ENCODE results near the gene GALNT18.

- TF ChIP-seq RARB (CRISPR knock-in tag; IDR thresholded peaks at IDR 0.05) = no peak
- no peak for TF ChIP-seq PATZ1 (CRISPR knock-in tag; IDR thresholded peaks at IDR 0.05; ENCODE audit: borderline replicate concordance)
- TF ChIP-seq ZNF70 (CRISPR knock-in tag; IDR thresholded peaks at IDR 0.05) = no peak
- no peak for TF ChIP-seq CSDC2 (CRISPR knock-in tag; IDR thresholded peaks at IDR 0.05)
- no peak for TF ChIP-seq TOX (CRISPR knock-in tag; IDR thresholded peaks at IDR 0.05; ENCODE audit: borderline replicate concordance)
- TF ChIP-seq ISL1 (CRISPR knock-in tag; IDR thresholded peaks at IDR 0.05) = no peak
- no peak for TF ChIP-seq PPARA (CRISPR knock-in tag; IDR thresholded peaks at IDR 0.05; ENCODE audit: borderline replicate concordance)
- no peak for TF ChIP-seq ZC3H10 (CRISPR knock-in tag; IDR thresholded peaks at IDR 0.05)
- no peak for TF ChIP-seq ZNF565 (CRISPR knock-in tag; conservative IDR thresholded peaks at IDR 0.05; ENCODE audit: low read depth)
- no peak for TF ChIP-seq ZFP3 (CRISPR knock-in tag; IDR thresholded peaks at IDR 0.05)
- no peak for TF ChIP-seq ARNTL (CRISPR knock-in tag; IDR thresholded peaks at IDR 0.05; ENCODE audit: borderline replicate concordance, low read depth)
- TF ChIP-seq OSR1 (CRISPR knock-in tag; IDR thresholded peaks at IDR 0.05) = no peak
These were observed 88.7 kb downstream of the GALNT18 start for GRCh38 chr11:11533057-11533456.

All from SK-N-SH treated with all-trans-retinoic acid at 6 μM for 48 hours (cell line).